PC-3 (cell line): ENCODE measurements around the gene PKNOX1. TPM values are rescaled to one million over a fixed set of nuclear protein-coding genes. Genes with fewer than 3 reads are reported as not detected.
A peak's percentile ranks its signal among the peaks of the same experiment; 100 is the strongest.
"Not testable (repeated sequence)": the region's sequence is repeated elsewhere in the genome, so short reads cannot be mapped to it uniquely, and the experiment has no call there.

Experiments
- ATAC-seq: fragments of 200-7000 bp; cut with Tn5 transposase; 2 replicates; pipeline ENCODE4 v1.9.1; 2020; ENCODE audit warnings: mild to moderate bottlenecking, moderate library complexity
- BruUV-seq: library from RNA; stranded (reverse); fragments of 400-500 nt; replicated peaks from 2 replicates; lab custom pipeline; 2021; lab: Mats Ljungman, UMichigan
- CTCF ChIA-PET: fragments of 300-600 bp; sonication (Branson Sonifier 250); formaldehyde crosslinking; loops from one replicate; lab custom pipeline; 2022; ENCODE audit warnings: antibody characterized with exemption; lab: Charles Lee
- POLR2A ChIA-PET: fragments of 300-600 bp; sonication (Branson Sonifier 250); formaldehyde crosslinking; loops from one replicate; lab custom pipeline; 2022; ENCODE audit warnings: antibody characterized with exemption; ENCODE audit not compliant: unreplicated experiment; lab: Charles Lee
- DNase-seq: peaks from one replicate; pipeline ENCODE4 v3.0.0-alpha.2; 2015
- H2AFZ ChIP-seq: fragments of 300-600 bp; sonication (generic); 2 replicates; pipeline ENCODE4 v1.6.0; 2016; ENCODE audit warnings: antibody characterized with exemption, low read length
- H3F3A ChIP-seq: fragments of 300-600 bp; sonication (generic); one replicate; pipeline ENCODE4 v1.6.0; 2017; ENCODE audit warnings: antibody characterized with exemption, low read length, control low read depth, mild to moderate bottlenecking; ENCODE audit not compliant: unreplicated experiment
- H3K27ac ChIP-seq: fragments of 300-600 bp; sonication (generic); 2 replicates; pipeline ENCODE4 v1.5.1; 2016; ENCODE audit warnings: mild to moderate bottlenecking, low read length
- H3K27me3 ChIP-seq: fragments of 300-600 bp; sonication (generic); 2 replicates; pipeline ENCODE4 v1.6.1; 2016; ENCODE audit warnings: low read length, mixed read lengths
- H3K36me3 ChIP-seq: fragments of 300-600 bp; sonication (generic); 2 replicates; pipeline ENCODE4 v1.6.1; 2016; ENCODE audit warnings: low read depth, mixed run types, low read length, mixed read lengths
- H3K4me1 ChIP-seq: fragments of 300-600 bp; sonication (generic); 2 replicates; pipeline ENCODE4 v1.5.1; 2016; ENCODE audit warnings: low read length; ENCODE audit not compliant: insufficient read depth
- H3K4me2 ChIP-seq: fragments of 300-600 bp; sonication (generic); 2 replicates; pipeline ENCODE4 v1.6.0; 2016; ENCODE audit warnings: low read length
- H3K4me3 ChIP-seq: fragments of 300-600 bp; sonication (generic); 2 replicates; pipeline ENCODE4 v1.5.1; 2016; ENCODE audit warnings: mild to moderate bottlenecking, low read length, mixed read lengths
- H3K79me2 ChIP-seq: fragments of 300-600 bp; sonication (generic); 2 replicates; pipeline ENCODE4 v1.6.1; 2017; ENCODE audit warnings: low read length, mixed read lengths
- H3K9ac ChIP-seq: fragments of 300-600 bp; sonication (generic); 2 replicates; pipeline ENCODE4 v1.6.0; 2016; ENCODE audit warnings: mild to moderate bottlenecking, low read length
- H3K9me2 ChIP-seq: fragments of 300-600 bp; sonication (generic); replicated peaks from 2 replicates; pipeline ENCODE4 v1.6.1; 2016; ENCODE audit warnings: mixed run types, low read length, mixed read lengths
- H3K9me3 ChIP-seq: fragments of 300-600 bp; sonication (generic); 2 replicates; pipeline ENCODE4 v1.6.1; 2016; ENCODE audit warnings: low read length, mixed read lengths
- H4K20me1 ChIP-seq: fragments of 300-600 bp; sonication (generic); 2 replicates; pipeline ENCODE4 v1.6.1; 2016; ENCODE audit warnings: low read length, mixed read lengths
- CTCF ChIP-seq: fragments of 300-600 bp; sonication (generic); conservative IDR thresholded peaks from 2 replicates; pipeline ENCODE4 v1.5.1; 2017; ENCODE audit warnings: antibody characterized with exemption, low read depth, mild to moderate bottlenecking, low read length
- EZH2 ChIP-seq: fragments of 300-600 bp; sonication (generic); IDR thresholded peaks from one replicate; pipeline ENCODE4 v1.6.1; 2017; ENCODE audit warnings: antibody characterized with exemption, mild to moderate bottlenecking, low read length; ENCODE audit not compliant: unreplicated experiment
- EZH2phosphoT487 ChIP-seq: fragments of 300-600 bp; sonication (generic); IDR thresholded peaks from 2 replicates; pipeline ENCODE4 v1.6.1; 2018; ENCODE audit warnings: mild to moderate bottlenecking, antibody characterized with exemption, low read length, borderline replicate concordance
- intact Hi-C: fragments of 100-400 bp; cut with micrococcal nuclease; formaldehyde crosslinking; loops from 2 replicates; pipeline ENCODE4 v1.9.0; 2023
- total RNA-seq: library from RNA; depleted of rRNA; stranded (reverse); fragments of >200 nt; gene quantifications from 2 replicates; pipeline ENCODE4 v1.2.3, GENCODE V29; 2014

Gene PKNOX1
- total RNA-seq, 1 experiment from 2014 or later: 19.7 TPM

GRCh38 chr21:42939582-42940413, 34.6 kb upstream of the PKNOX1 start:
- H3K27ac ChIP-seq: no peak overlapping the region
- no peaks in the 10 kb centered on the region for H3K9me2 ChIP-seq
- no peak for TF ChIP-seq CTCF
- TF ChIP-seq EZH2phosphoT487: no peak
- TF ChIP-seq EZH2: no peak
- no peaks in the 10 kb centered on the region for H3K27me3 ChIP-seq
- BruUV-seq: no TSS peak
- no peak overlapping the region for H3K9ac ChIP-seq
- no peak overlapping the region for H2AFZ ChIP-seq
- no peaks in the 10 kb centered on the region for H4K20me1 ChIP-seq
- peaks cover 16% of the 10 kb centered on the region for H3K4me1 ChIP-seq
- H3K4me3 ChIP-seq: peak overlapping the region; percentile 10; the same call in 1 of the 2 replicates
- H3F3A ChIP-seq: no peaks in the 10 kb centered on the region
- peak overlapping the region; percentile 62 for H3K4me2 ChIP-seq
- peak; percentile 97 for ATAC-seq
- ChIA-PET CTCF (no interaction called here), POLR2A (no interaction called here)
- H3K79me2 ChIP-seq: no peaks in the 10 kb centered on the region
- intact Hi-C loops: no loop called here
- H3K9me3 ChIP-seq: no peaks in the 10 kb centered on the region
- H3K36me3 ChIP-seq: no peaks in the 10 kb centered on the region
- DNase-seq: peak; percentile 99

GRCh38 chr21:42941696-42942085, 32.7 kb upstream of the PKNOX1 start:
- Histone ChIP-seq H3K27me3 (no peaks in the 10 kb centered on the region), H3K9me2 (no peaks in the 10 kb centered on the region), H3K9me3 (no peaks in the 10 kb centered on the region), H3K79me2 (no peaks in the 10 kb centered on the region), H4K20me1 (no peaks in the 10 kb centered on the region), H3K9ac (no peak overlapping the region), H3K4me3 (no peak overlapping the region), H3K27ac (peak overlapping the region; percentile 15; the same call in 1 of the 2 replicates), H2AFZ (peak overlapping the region; percentile 31; the same call in 1 of the 2 replicates), H3F3A (no peaks in the 10 kb centered on the region), H3K4me1 (peaks cover 16% of the 10 kb centered on the region), H3K4me2 (peak overlapping the region; percentile 35; the same call in 1 of the 2 replicates), H3K36me3 (no peaks in the 10 kb centered on the region)
- peak; percentile 69 for DNase-seq
- POLR2A ChIA-PET: no interaction called here
- intact Hi-C loops: no loop called here
- no TSS peak for BruUV-seq
- CTCF ChIA-PET: no interaction called here
- TF ChIP-seq CTCF (no peak), EZH2phosphoT487 (no peak), EZH2 (no peak)
- peak; percentile 23; the same call in 1 of the 2 replicates for ATAC-seq

- Histone ChIP-seq H3K4me3 (no peak overlapping the region), H3K4me2 (no peak overlapping the region), H4K20me1 (no peaks in the 10 kb centered on the region), H3K9ac (no peak overlapping the region), H3F3A (no peaks in the 10 kb centered on the region), H3K36me3 (no peaks in the 10 kb centered on the region), H3K4me1 (peaks cover 16% of the 10 kb centered on the region), H3K27me3 (no peaks in the 10 kb centered on the region), H2AFZ (no peak overlapping the region), H3K9me2 (no peaks in the 10 kb centered on the region), H3K9me3 (no peaks in the 10 kb centered on the region), H3K79me2 (no peaks in the 10 kb centered on the region), H3K27ac (peak overlapping the region; percentile 15; the same call in 1 of the 2 replicates)
- TF ChIP-seq EZH2 (no peak), CTCF (no peak), EZH2phosphoT487 (no peak)
- CTCF ChIA-PET: no interaction called here
- BruUV-seq: no TSS peak
- POLR2A ChIA-PET: no interaction called here
- intact Hi-C loops: no loop called here
- ATAC-seq (no peak), DNase-seq (peak; percentile 29)
These were observed 32.1 kb upstream of the PKNOX1 start for GRCh38 chr21:42942244-42942643.

GRCh38 chr21:42949094-42949755, 25.1 kb upstream of the PKNOX1 start:
- H3K9ac ChIP-seq, H3K4me3 ChIP-seq, intact Hi-C loops, H4K20me1 ChIP-seq, H3K4me1 ChIP-seq, H3K79me2 ChIP-seq, DNase-seq, H3F3A ChIP-seq, CTCF ChIA-PET, BruUV-seq, H3K4me2 ChIP-seq, H3K27ac ChIP-seq, ATAC-seq, POLR2A ChIA-PET, H3K36me3 ChIP-seq, H3K9me3 ChIP-seq, H3K9me2 ChIP-seq, H2AFZ ChIP-seq, H3K27me3 ChIP-seq: not testable (repeated sequence)
